ENCODE measurements around the gene ZWILCH. TPM values are rescaled to one million over a fixed set of nuclear protein-coding genes. Genes with fewer than 3 reads are reported as not detected.

ZWILCH gene
- total RNA-seq, 6 experiments from 2014 or later = 1.1 to 4.9 (median 2.5) TPM

- intact Hi-C loops (cut with DNase I) = no loop called here
- Histone ChIP-seq H3K36me3 (no peaks in the 10 kb centered on the region), H3K4me1 (no peaks in the 10 kb centered on the region), H3K9me3 (no peaks in the 10 kb centered on the region), H3K27ac (no peak overlapping the region), H3K27me3 (no peaks in the 10 kb centered on the region), H3K4me3 (no peak overlapping the region)
- TF ChIP-seq POLR2A (IDR thresholded peaks at IDR 0.05) = no peak
- TF ChIP-seq, protein P1, sequence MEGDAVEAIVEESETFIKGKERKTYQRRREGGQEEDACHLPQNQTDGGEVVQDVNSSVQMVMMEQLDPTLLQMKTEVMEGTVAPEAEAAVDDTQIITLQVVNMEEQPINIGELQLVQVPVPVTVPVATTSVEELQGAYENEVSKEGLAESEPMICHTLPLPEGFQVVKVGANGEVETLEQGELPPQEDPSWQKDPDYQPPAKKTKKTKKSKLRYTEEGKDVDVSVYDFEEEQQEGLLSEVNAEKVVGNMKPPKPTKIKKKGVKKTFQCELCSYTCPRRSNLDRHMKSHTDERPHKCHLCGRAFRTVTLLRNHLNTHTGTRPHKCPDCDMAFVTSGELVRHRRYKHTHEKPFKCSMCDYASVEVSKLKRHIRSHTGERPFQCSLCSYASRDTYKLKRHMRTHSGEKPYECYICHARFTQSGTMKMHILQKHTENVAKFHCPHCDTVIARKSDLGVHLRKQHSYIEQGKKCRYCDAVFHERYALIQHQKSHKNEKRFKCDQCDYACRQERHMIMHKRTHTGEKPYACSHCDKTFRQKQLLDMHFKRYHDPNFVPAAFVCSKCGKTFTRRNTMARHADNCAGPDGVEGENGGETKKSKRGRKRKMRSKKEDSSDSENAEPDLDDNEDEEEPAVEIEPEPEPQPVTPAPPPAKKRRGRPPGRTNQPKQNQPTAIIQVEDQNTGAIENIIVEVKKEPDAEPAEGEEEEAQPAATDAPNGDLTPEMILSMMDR (IDR thresholded peaks at IDR 0.05) = no peak
- 83% methylated on average over 5 of the region's 7 CpGs for whole genome bisulfite sequencing (ENCODE audit: insufficient coverage, low coverage, low lambda C conversion rate, missing lambda C conversion rate)
- ATAC-seq (no peak), DNase-seq (peak in 1 of 3 donors; percentile 10)
Measured at GRCh38 chr15:66573348-66573718, 68.2 kb downstream of the ZWILCH start.

- H3K36me3 ChIP-seq = no peaks in the 10 kb centered on the region
Measured at GRCh38 chr15:66573719-66574595, 68.8 kb downstream of the ZWILCH start.

GRCh38 chr15:66574596-66574950 lies 69.4 kb downstream of the ZWILCH start:
- no peak overlapping the region for H3K27ac ChIP-seq
- no peak overlapping the region for H3K4me3 ChIP-seq
- no peaks in the 10 kb centered on the region for H3K9me3 ChIP-seq
- DNase-seq = no peak
- 81% methylated on average over 2 of the region's 2 CpGs for WGBS (ENCODE audit: insufficient coverage, low coverage, low lambda C conversion rate, missing lambda C conversion rate)
- ATAC-seq = no peak
- H3K36me3 ChIP-seq = no peaks in the 10 kb centered on the region
- H3K4me1 ChIP-seq = no peaks in the 10 kb centered on the region
- intact Hi-C loops (cut with DNase I) = no loop called here
- TF ChIP-seq, protein P1 (IDR thresholded peaks at IDR 0.05) = no peak
- TF ChIP-seq POLR2A (IDR thresholded peaks at IDR 0.05) = no peak
- no peaks in the 10 kb centered on the region for H3K27me3 ChIP-seq

More at GRCh38 chr15:66573719-66574595, 68.8 kb downstream of the ZWILCH start:
- no peaks in the 10 kb centered on the region for H3K27me3 ChIP-seq
- no peak overlapping the region for H3K4me3 ChIP-seq
- DNase-seq (peak in 1 of 3 donors; percentile 11), ATAC-seq (no peak)
- no peaks in the 10 kb centered on the region for H3K4me1 ChIP-seq
- no peaks in the 10 kb centered on the region for H3K9me3 ChIP-seq
- TF ChIP-seq POLR2A (IDR thresholded peaks at IDR 0.05) = no peak
- TF ChIP-seq, protein P1 (IDR thresholded peaks at IDR 0.05) = no peak
- no peak overlapping the region for H3K27ac ChIP-seq
- 72% methylated on average over 8 of the region's 10 CpGs for WGBS (ENCODE audit: insufficient coverage, low coverage, low lambda C conversion rate, missing lambda C conversion rate)
- intact Hi-C loops (cut with DNase I) = no loop called here

- Histone ChIP-seq H3K4me1 (no peaks in the 10 kb centered on the region), H3K36me3 (no peaks in the 10 kb centered on the region), H3K27me3 (no peaks in the 10 kb centered on the region), H3K4me3 (no peak overlapping the region), H3K27ac (no peak overlapping the region), H3K9me3 (no peaks in the 10 kb centered on the region)
- peak in 1 of 4 donors; percentile 49 for ATAC-seq
- 58% methylated on average over 10 of the region's 10 CpGs for WGBS (ENCODE audit: insufficient coverage, low coverage, low lambda C conversion rate, missing lambda C conversion rate)
- TF ChIP-seq, protein P1 (IDR thresholded peaks at IDR 0.05) = no peak
- no peak for TF ChIP-seq POLR2A (IDR thresholded peaks at IDR 0.05)
- intact Hi-C loops (cut with DNase I) = no loop called here
- no peak for DNase-seq
Measured at GRCh38 chr15:66578286-66578875, 73.3 kb downstream of the ZWILCH start.
